Measurements from ENCODE around the gene TNNC1.

Gene TNNC1

GRCh38 chr3:52453496-52454249 is at the start of gene TNNC1:
TSS of gene TNNC1 (minus strand) at chr3:52454041. CDS start at chr3:52454015, 26 bp downstream.
- DNase-seq (ENCODE audit: low read depth) = no peak

- DNase-seq (ENCODE audit: low read depth) = no peak
These were observed 49.0 kb upstream of the TNNC1 start for GRCh38 chr3:52502808-52503350.

- DNase-seq (ENCODE audit: low read depth) = no peak
These were observed 48.2 kb upstream of the TNNC1 start for GRCh38 chr3:52502001-52502400.

GRCh38 chr3:52501046-52501445 is 47.2 kb upstream of the TNNC1 start:
- DNase-seq (ENCODE audit: low read depth) = no peak

- no peak for DNase-seq (ENCODE audit: low read depth)
These were observed 44.6 kb upstream of the TNNC1 start for GRCh38 chr3:52498137-52499054.

GRCh38 chr3:52495777-52496602 is 42.1 kb upstream of the TNNC1 start:
- DNase-seq (ENCODE audit: low read depth) = no peak

GRCh38 chr3:52494886-52495495 is 41.1 kb upstream of the TNNC1 start, which contains the start of gene STAB1:
TSS of gene STAB1 (plus strand) at chr3:52495338. CDS start at chr3:52495414, 76 bp downstream.
- no peak for DNase-seq (ENCODE audit: low read depth)

- no peak for DNase-seq (ENCODE audit: low read depth)
These were observed 40.6 kb upstream of the TNNC1 start for GRCh38 chr3:52494445-52494844.

- no peak for DNase-seq (ENCODE audit: low read depth)
These were observed 39.6 kb upstream of the TNNC1 start for GRCh38 chr3:52493232-52494017.

GRCh38 chr3:52492059-52492458 is 38.2 kb upstream of the TNNC1 start:
- DNase-seq (ENCODE audit: low read depth) = no peak

- no peak for DNase-seq (ENCODE audit: low read depth)
These were observed 37.2 kb upstream of the TNNC1 start for GRCh38 chr3:52490939-52491526.

GRCh38 chr3:52490035-52490938 is 36.4 kb upstream of the TNNC1 start:
- no peak for DNase-seq (ENCODE audit: low read depth)

GRCh38 chr3:52489453-52489852 is 35.6 kb upstream of the TNNC1 start:
- DNase-seq (ENCODE audit: low read depth) = no peak

GRCh38 chr3:52488746-52489145 is 34.9 kb upstream of the TNNC1 start:
- DNase-seq (ENCODE audit: low read depth) = no peak

- DNase-seq (ENCODE audit: low read depth) = no peak
These were observed 34.2 kb upstream of the TNNC1 start for GRCh38 chr3:52487788-52488691.

GRCh38 chr3:52487050-52487787 is 33.4 kb upstream of the TNNC1 start:
- no peak for DNase-seq (ENCODE audit: low read depth)

Measured in stimulated activated CD8-positive, alpha-beta memory T cell treated with anti-CD3 and anti-CD28 coated beads, Interleukin-15, amount 100 ng/mL, for 24 hours (primary cell).